ENCODE results near the gene KIAA1217. TPM values are rescaled to one million over a fixed set of nuclear protein-coding genes. Genes with fewer than 3 reads are reported as not detected.

Gene KIAA1217
- total and polyA plus RNA-seq, 9 of the 15 experiments (the other 6 are each of a cell fraction or from before 2014, with no cell fraction given), result 0.04 TPM; not detected in 8

DNA sequence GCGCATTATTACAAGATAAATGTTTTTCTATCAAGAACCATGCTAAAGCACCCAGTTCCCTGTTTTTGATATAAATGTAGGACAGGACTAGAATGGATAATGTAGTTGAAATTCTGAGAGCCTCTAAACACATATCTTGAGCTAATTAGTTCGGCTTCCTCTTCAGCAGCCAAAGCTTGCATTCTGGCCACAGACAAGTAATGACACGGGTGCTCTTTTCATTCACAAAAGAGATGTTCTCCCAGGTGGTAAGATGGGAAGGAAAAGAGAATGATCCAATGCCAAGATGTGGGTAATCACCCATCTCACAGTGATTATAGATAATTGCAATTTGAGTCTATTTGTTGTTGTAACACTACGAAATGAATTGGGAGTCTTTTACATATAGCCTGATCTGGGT lies 246.5 kb downstream of the KIAA1217 start:
- H3K36me3 ChIP-seq (ENCODE audit: control insufficient read depth, insufficient read depth, low read length), result no peaks in the 10 kb centered on the region
- CTCF ChIA-PET (ENCODE audit: low intra/inter-chr PET ratio), result no interaction called here
- no peaks in the 10 kb centered on the region for H3K79me2 ChIP-seq (ENCODE audit: control insufficient read depth, insufficient read depth, low read length)
- no TSS peak for BruUV-seq (replicated peaks)
- H3K4me1 ChIP-seq (replicated peaks in 1 of 2; ENCODE audit: control insufficient read depth in 2 of 2, insufficient read depth in 2 of 2, low read length in 2 of 2), result no peaks in the 10 kb centered on the region
- H4K20me1 ChIP-seq (replicated peaks; ENCODE audit: control insufficient read depth, insufficient read depth, low read length), result no peaks in the 10 kb centered on the region; the same call in 1 of the 2 replicates
- H3K27me3 ChIP-seq (ENCODE audit: control insufficient read depth in 2 of 2, insufficient read depth in 2 of 2, low read length in 2 of 2), result peaks cover 2 to 9% of the 10 kb centered on the region in 2 experiments; a peak in 4 of 5 replicates
- H3K9me3 ChIP-seq (replicated peaks; ENCODE audit: control insufficient read depth, insufficient read depth, low read depth, low read length), result no peaks in the 10 kb centered on the region
- no peak overlapping the region for H3K4me2 ChIP-seq (ENCODE audit: insufficient read depth, low read length)
- no peaks in the 10 kb centered on the region for H3K9me1 ChIP-seq (ENCODE audit: control insufficient read depth, insufficient read depth, low read length)
- POLR2A ChIA-PET, result no interaction called here
- intact Hi-C loops (cut with micrococcal nuclease), result no loop called here
- no peak overlapping the region for H3K4me3 ChIP-seq
- no peak for ATAC-seq
- no peak for FAIRE-seq
- no peak for DNase-seq (ENCODE audit: extremely low read depth in 1 of 4, low spot score in 3 of 4)
- 0% methylated on average over 4 of the region's 4 CpGs for WGBS (ENCODE audit: insufficient coverage, low coverage, missing lambda C conversion rate)
- no peak overlapping the region for H3K27ac ChIP-seq (ENCODE audit: extremely low read depth, low read depth, low read length)
- no peak overlapping the region for H2AFZ ChIP-seq (ENCODE audit: low read depth, low read length)
- no peak overlapping the region for H3K9ac ChIP-seq (ENCODE audit: insufficient read depth in 1 of 2, low read depth in 2 of 2, low read length in 2 of 2)
- in situ Hi-C loops (cut with MboI), result no loop called here
- TF ChIP-seq, protein P1, sequence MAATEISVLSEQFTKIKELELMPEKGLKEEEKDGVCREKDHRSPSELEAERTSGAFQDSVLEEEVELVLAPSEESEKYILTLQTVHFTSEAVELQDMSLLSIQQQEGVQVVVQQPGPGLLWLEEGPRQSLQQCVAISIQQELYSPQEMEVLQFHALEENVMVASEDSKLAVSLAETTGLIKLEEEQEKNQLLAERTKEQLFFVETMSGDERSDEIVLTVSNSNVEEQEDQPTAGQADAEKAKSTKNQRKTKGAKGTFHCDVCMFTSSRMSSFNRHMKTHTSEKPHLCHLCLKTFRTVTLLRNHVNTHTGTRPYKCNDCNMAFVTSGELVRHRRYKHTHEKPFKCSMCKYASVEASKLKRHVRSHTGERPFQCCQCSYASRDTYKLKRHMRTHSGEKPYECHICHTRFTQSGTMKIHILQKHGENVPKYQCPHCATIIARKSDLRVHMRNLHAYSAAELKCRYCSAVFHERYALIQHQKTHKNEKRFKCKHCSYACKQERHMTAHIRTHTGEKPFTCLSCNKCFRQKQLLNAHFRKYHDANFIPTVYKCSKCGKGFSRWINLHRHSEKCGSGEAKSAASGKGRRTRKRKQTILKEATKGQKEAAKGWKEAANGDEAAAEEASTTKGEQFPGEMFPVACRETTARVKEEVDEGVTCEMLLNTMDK (IDR thresholded peaks at IDR 0.05; ENCODE audit: borderline replicate concordance, insufficient read depth, low read depth, low read length, poor library complexity, severe bottlenecking), result no peak
- TF ChIP-seq CBFB (CRISPR knock-in tag; IDR thresholded peaks at IDR 0.05) (no peak), SP2 (IDR thresholded peaks at IDR 0.05; ENCODE audit: extremely low read depth, low read depth, low read length, poor library complexity, severe bottlenecking) (no peak), SMAD2 (IDR thresholded peaks at IDR 0.05; ENCODE audit: low read depth, low read length) (no peak), BHLHE40 (IDR thresholded peaks at IDR 0.05; ENCODE audit: low read length) (no peak), ZBTB1 (CRISPR knock-in tag; IDR thresholded peaks at IDR 0.05; ENCODE audit: borderline replicate concordance, low read depth) (no peak), MIER1 (IDR thresholded peaks at IDR 0.05; ENCODE audit: low read depth) (no peak), HDAC6 (IDR thresholded peaks at IDR 0.05; ENCODE audit: low read depth, low read length) (no peak), PML (IDR thresholded peaks at IDR 0.05; ENCODE audit: low read length) (no peak), BCOR (IDR thresholded peaks at IDR 0.05) (no peak), FOXK1 (CRISPR knock-in tag; IDR thresholded peaks at IDR 0.05; ENCODE audit: borderline replicate concordance) (no peak), ZNF717 (CRISPR knock-in tag; IDR thresholded peaks at IDR 0.05) (no peak), GTF2A2 (tag; IDR thresholded peaks at IDR 0.05) (no peak), TAF1 (IDR thresholded peaks at IDR 0.05; ENCODE audit: control insufficient read depth, extremely low read depth, insufficient read depth, low read length, severe bottlenecking) (no peak), NEUROD1 (IDR thresholded peaks at IDR 0.05; ENCODE audit: borderline replicate concordance, low read depth, low read length, partially characterized antibody) (no peak)
